CD14-positive monocyte (primary cell): ENCODE data around the gene NMB. TPM values are rescaled to one million over a fixed set of nuclear protein-coding genes. Genes with fewer than 3 reads are reported as not detected.

Experiments used
- DNase-seq, 3 donors: peaks; one replicate each; pipeline ENCODE4 v3.0.0-alpha.2; 2011 to 2022
- H2AFZ ChIP-seq: 2 replicates; pipeline ENCODE4 v1.6.0; 2012; ENCODE audit warnings: mild to moderate bottlenecking, low read depth, low read length, inconsistent platforms; ENCODE audit not compliant: insufficient read depth, poor library complexity, severe bottlenecking
- H3K27ac ChIP-seq, 2 donors: 1 replicate in 1 of 2; 2 replicates in 1 of 2; pipeline ENCODE4 v1.5.1; 2012 to 2013; ENCODE audit warnings: low read length in 2 of 2, control low read depth in 1 of 2, inconsistent platforms in 1 of 2, low read depth in 1 of 2, mild to moderate bottlenecking in 1 of 2
- H3K27me3 ChIP-seq, 2 donors: one replicate each; pipeline versions ENCODE4 v1.6.0 to v1.6.1; 2011 to 2013; ENCODE audit warnings: low read length in 2 of 2; ENCODE audit not compliant: control insufficient read depth in 2 of 2, insufficient read depth in 2 of 2
- H3K36me3 ChIP-seq, 2 donors: replicated peaks in 1 of 2; 1 replicate in 1 of 2; 2 replicates in 1 of 2; pipeline versions ENCODE4 v1.5.1 to v1.6.1; 2012 to 2013; ENCODE audit warnings: low read length in 2 of 2, control low read depth in 1 of 2, inconsistent platforms in 1 of 2, mild to moderate bottlenecking in 1 of 2; ENCODE audit not compliant: insufficient read depth in 2 of 2, control insufficient read depth in 1 of 2
- H3K4me1 ChIP-seq, 2 donors: 1 replicate in 1 of 2; 2 replicates in 1 of 2; pipeline versions ENCODE4 v1.5.1 to v1.6.1; 2012 to 2013; ENCODE audit warnings: low read length in 2 of 2, control low read depth in 1 of 2, inconsistent platforms in 1 of 2, mild to moderate bottlenecking in 1 of 2, moderate library complexity in 1 of 2; ENCODE audit not compliant: insufficient read depth in 2 of 2, control insufficient read depth in 1 of 2
- H3K4me2 ChIP-seq: replicated peaks from 2 replicates; pipeline ENCODE3; 2012; ENCODE audit warnings: low read length, moderate library complexity, mild to moderate bottlenecking; ENCODE audit not compliant: poor library complexity, severe bottlenecking; ENCODE audit errors: extremely low read depth
- H3K4me3 ChIP-seq, 3 experiments: fragments of 200-600 bp in 1 of 3; sonication (generic) in 1 of 3; replicated peaks in 1 of 3; 1 replicate in 2 of 3; 2 replicates in 1 of 3; pipeline ENCODE4 v1.5.1; 2011 to 2013; ENCODE audit warnings: low read length in 3 of 3, mild to moderate bottlenecking in 3 of 3, control low read depth in 2 of 3, low read depth in 2 of 3, inconsistent platforms in 1 of 3, moderate library complexity in 1 of 3
- H3K79me2 ChIP-seq: 2 replicates; pipeline ENCODE4 v1.6.0; 2012; ENCODE audit warnings: mild to moderate bottlenecking, control low read depth, inconsistent platforms, low read length, moderate library complexity; ENCODE audit not compliant: insufficient read depth
- H3K9ac ChIP-seq: 2 replicates; pipeline ENCODE4 v1.6.0; 2017; ENCODE audit warnings: low read length, mild to moderate bottlenecking; ENCODE audit not compliant: insufficient read depth, poor library complexity, severe bottlenecking
- H3K9me3 ChIP-seq, 2 donors: replicated peaks in 1 of 2; 1 replicate in 1 of 2; 2 replicates in 1 of 2; pipeline versions ENCODE4 v1.5.1 to v1.6.1; 2012 to 2013; ENCODE audit warnings: low read length in 2 of 2, control low read depth in 1 of 2; ENCODE audit not compliant: control insufficient read depth in 1 of 2, insufficient read depth in 1 of 2
- H4K20me1 ChIP-seq: 2 replicates; pipeline ENCODE4 v1.6.0; 2012; ENCODE audit warnings: mild to moderate bottlenecking, low read length, control low read depth, moderate library complexity; ENCODE audit not compliant: insufficient read depth
- H3K27ac Mint-ChIP-seq, 7 donors: one replicate each; pipeline ENCODE4 v1.8.0; 2020; ENCODE audit warnings: mild to moderate bottlenecking in 7 of 7, mixed read lengths in 7 of 7, moderate library complexity in 6 of 7, inconsistent platforms in 2 of 7
- H3K27me3 Mint-ChIP-seq, 3 donors: one replicate each; pipeline ENCODE4 v1.8.0; 2021 to 2022; ENCODE audit warnings: low read depth in 3 of 3, mild to moderate bottlenecking in 3 of 3, mixed read lengths in 3 of 3, moderate library complexity in 3 of 3, inconsistent platforms in 1 of 3
- H3K36me3 Mint-ChIP-seq, 2 donors: one replicate each; pipeline ENCODE4 v1.8.0; 2020; ENCODE audit warnings: mixed read lengths in 2 of 2, inconsistent platforms in 1 of 2, mild to moderate bottlenecking in 1 of 2
- H3K4me1 Mint-ChIP-seq: one replicate; pipeline ENCODE4 v1.8.0; 2020; ENCODE audit warnings: mild to moderate bottlenecking, mixed read lengths
- H3K4me3 Mint-ChIP-seq, 2 donors: one replicate each; pipeline ENCODE4 v1.8.0; 2020; ENCODE audit warnings: mild to moderate bottlenecking in 2 of 2, mixed read lengths in 2 of 2, moderate library complexity in 1 of 2
- H3K9me3 Mint-ChIP-seq, 7 donors: one replicate each; pipeline ENCODE4 v1.8.0; 2020 to 2022; ENCODE audit warnings: mixed read lengths in 7 of 7, mild to moderate bottlenecking in 6 of 7, moderate library complexity in 6 of 7, inconsistent platforms in 2 of 7
- WGBS: methylation state at CpG from one replicate; pipeline ENCODE4 v1.1.5; 2013; ENCODE audit warnings: missing lambda C conversion rate; ENCODE audit not compliant: insufficient coverage; 5-methylcytosine and 5-hydroxymethylcytosine counted together
- intact Hi-C, 2 donors: fragments of 100-400 bp; cut with micrococcal nuclease; formaldehyde crosslinking; loops; one replicate each; pipeline versions ENCODE4 v1.15.0 to v1.15.1; 2023
- polyA plus RNA-seq, 3 donors: library from polyadenylated mRNA; depleted of rRNA in 1 of 3; unstranded in 2 of 3; stranded (reverse) in 1 of 3; fragments of 300-500 nt in 2 of 3; fragments of >200 nt in 1 of 3; fragmentation: Illumina TruSeq in 2 of 3; gene quantifications; 1 replicate in 2 of 3; 2 replicates in 1 of 3; pipeline ENCODE4 v1.2.3, GENCODE V29; 2012 to 2021
- TF ChIP-seq, protein P1 (sequence below): fragments of 200-600 bp; IDR thresholded peaks from one replicate; pipeline ENCODE4 v1.8.0; 2022; ENCODE audit warnings: antibody characterized with exemption, mild to moderate bottlenecking

Gene NMB
- polyA plus RNA-seq, 3 donors, result 0.45 to 0.81 (median 0.56) TPM

GRCh38 chr15:84611631-84612030 is 46.4 kb downstream of the NMB start:
- Histone ChIP-seq H3K9ac (no peak overlapping the region), H3K9me3 (no peaks in the 10 kb centered on the region), H3K36me3 (peaks cover 5 to 15% of the 10 kb centered on the region in 2 donors), H3K79me2 (peaks cover 7% of the 10 kb centered on the region), H3K27ac (no peak overlapping the region), H3K27me3 (no peaks in the 10 kb centered on the region), H3K4me1 (peaks cover 15 to 18% of the 10 kb centered on the region in 2 donors), H3K4me3 (no peak overlapping the region), H2AFZ (no peak overlapping the region), H3K4me2 (no peak overlapping the region), H4K20me1 (no peaks in the 10 kb centered on the region)
- 100% methylated on average over 5 of the region's 7 CpGs for WGBS
- no peak for DNase-seq
- peaks cover 26 to 28% of the 10 kb centered on the region in 2 donors for H3K36me3 Mint-ChIP-seq
- intact Hi-C loops, result no loop called here
- H3K27me3 Mint-ChIP-seq, result peaks cover 0 to 4% (median 0%) of the 10 kb centered on the region in 3 donors
- peaks cover 20% of the 10 kb centered on the region for H3K4me1 Mint-ChIP-seq
- H3K9me3 Mint-ChIP-seq, result peaks cover 0 to 2% (median 0%) of the 10 kb centered on the region in 7 donors
- H3K27ac Mint-ChIP-seq, result no peak overlapping the region
- TF ChIP-seq, protein P1, sequence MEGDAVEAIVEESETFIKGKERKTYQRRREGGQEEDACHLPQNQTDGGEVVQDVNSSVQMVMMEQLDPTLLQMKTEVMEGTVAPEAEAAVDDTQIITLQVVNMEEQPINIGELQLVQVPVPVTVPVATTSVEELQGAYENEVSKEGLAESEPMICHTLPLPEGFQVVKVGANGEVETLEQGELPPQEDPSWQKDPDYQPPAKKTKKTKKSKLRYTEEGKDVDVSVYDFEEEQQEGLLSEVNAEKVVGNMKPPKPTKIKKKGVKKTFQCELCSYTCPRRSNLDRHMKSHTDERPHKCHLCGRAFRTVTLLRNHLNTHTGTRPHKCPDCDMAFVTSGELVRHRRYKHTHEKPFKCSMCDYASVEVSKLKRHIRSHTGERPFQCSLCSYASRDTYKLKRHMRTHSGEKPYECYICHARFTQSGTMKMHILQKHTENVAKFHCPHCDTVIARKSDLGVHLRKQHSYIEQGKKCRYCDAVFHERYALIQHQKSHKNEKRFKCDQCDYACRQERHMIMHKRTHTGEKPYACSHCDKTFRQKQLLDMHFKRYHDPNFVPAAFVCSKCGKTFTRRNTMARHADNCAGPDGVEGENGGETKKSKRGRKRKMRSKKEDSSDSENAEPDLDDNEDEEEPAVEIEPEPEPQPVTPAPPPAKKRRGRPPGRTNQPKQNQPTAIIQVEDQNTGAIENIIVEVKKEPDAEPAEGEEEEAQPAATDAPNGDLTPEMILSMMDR, result no peak
- H3K4me3 Mint-ChIP-seq, result no peak overlapping the region

DNA sequence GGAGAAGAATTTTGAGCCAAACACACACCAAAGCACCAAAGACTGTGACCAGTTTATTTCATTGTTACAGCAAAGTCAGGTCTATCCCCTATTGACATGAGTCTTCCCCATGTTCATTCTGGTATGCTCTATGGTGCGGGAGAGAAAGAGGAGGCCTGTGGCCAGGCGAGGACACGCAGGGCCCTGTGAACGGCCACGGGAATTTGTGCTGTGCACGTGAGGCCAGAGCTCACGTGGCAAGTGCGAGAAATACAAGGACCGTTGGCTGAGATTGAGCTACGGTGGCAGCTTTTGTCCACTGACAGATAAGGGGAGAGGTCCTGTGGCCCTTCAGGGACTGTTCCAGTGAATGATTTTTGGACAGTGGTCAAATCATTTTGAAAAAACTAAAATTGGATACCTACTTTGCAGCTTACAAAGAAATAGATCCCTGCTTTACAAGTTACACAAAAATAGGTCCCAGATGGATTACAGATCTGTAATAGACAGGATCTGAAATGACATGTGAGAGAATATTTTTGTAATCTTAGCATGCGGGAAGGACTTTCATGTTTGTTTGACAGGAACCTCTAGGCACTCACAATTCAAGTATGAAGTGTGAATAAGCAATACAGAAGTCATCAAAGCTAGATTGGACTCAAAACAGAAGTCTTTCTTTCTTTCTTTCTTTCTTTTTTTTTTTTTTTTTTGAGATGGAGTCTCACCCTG is 48.0 kb downstream of the NMB start:
- no peaks in the 10 kb centered on the region for H4K20me1 ChIP-seq
- peaks cover 10 to 31% of the 10 kb centered on the region in 2 donors for H3K36me3 ChIP-seq
- Mint-ChIP-seq H3K4me3 (no peak overlapping the region), H3K9me3 (no peaks in the 10 kb centered on the region), H3K36me3 (peaks cover 39 to 43% of the 10 kb centered on the region in 2 donors), H3K4me1 (peaks cover 12% of the 10 kb centered on the region), H3K27ac (peak overlapping the region in 1 of 7 donors; percentile 55), H3K27me3 (peaks cover 0 to 2% (median 0%) of the 10 kb centered on the region in 3 donors)
- 97% methylated on average over 11 of the region's 11 CpGs for WGBS
- no peaks in the 10 kb centered on the region for H3K27me3 ChIP-seq
- H2AFZ ChIP-seq, result no peak overlapping the region
- intact Hi-C loops, result no loop called here
- H3K79me2 ChIP-seq, result peaks cover 4% of the 10 kb centered on the region
- peaks cover 0 to under 1% of the 10 kb centered on the region in 2 donors for H3K4me1 ChIP-seq
- no peak overlapping the region for H3K27ac ChIP-seq
- H3K9me3 ChIP-seq, result no peaks in the 10 kb centered on the region
- no peak overlapping the region for H3K4me3 ChIP-seq
- DNase-seq, result no peak
- H3K9ac ChIP-seq, result no peak overlapping the region
- no peak overlapping the region for H3K4me2 ChIP-seq
- TF ChIP-seq, protein P1, result no peak
